Measurements from ENCODE around the gene MACROD2. TPM values are rescaled to one million over a fixed set of nuclear protein-coding genes. Genes with fewer than 3 reads are reported as not detected.

Gene MACROD2
- polyA plus RNA-seq, 1 donor (not counting 4 experiments of a cell fraction or from before 2014, with no cell fraction given) = 0.71 TPM

DNA sequence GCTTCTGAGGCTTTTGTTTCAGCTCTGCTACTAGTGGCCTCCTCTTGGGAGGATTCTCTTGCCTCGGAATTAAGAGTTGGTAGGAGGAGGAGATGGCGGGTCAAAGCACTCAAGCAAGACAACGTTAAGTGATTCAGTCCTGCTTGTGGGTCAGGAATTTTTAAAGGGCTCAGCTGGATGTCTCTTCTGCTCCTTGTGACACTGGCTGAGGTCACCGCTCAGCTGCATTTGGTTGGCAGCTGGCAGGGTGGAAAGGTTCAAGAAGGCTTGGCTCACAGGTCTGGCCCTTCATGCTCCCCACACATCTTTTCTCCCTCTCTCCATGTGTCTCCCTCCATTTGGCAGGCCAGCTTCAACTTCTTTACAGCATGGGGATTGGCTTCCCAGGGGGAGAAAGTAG, 1936.6 kb downstream of the MACROD2 start:
- Histone ChIP-seq H3K27me3 (ENCODE audit: control insufficient read depth, extremely low read depth, insufficient read depth, low read length) (no peaks in the 10 kb centered on the region), H4K20me1 (ENCODE audit: control insufficient read depth, extremely low read depth, insufficient read depth, low read length) (no peaks in the 10 kb centered on the region), H3K4me2 (ENCODE audit: control insufficient read depth, extremely low read depth, insufficient read depth, low read depth, low read length) (no peak overlapping the region), H3K36me3 (ENCODE audit: control insufficient read depth in 2 of 2, extremely low read depth in 1 of 2, insufficient read depth in 2 of 2, low read length in 2 of 2) (no peaks in the 10 kb centered on the region), H3K27ac (ENCODE audit: control insufficient read depth, insufficient read depth, low read length) (no peak overlapping the region), H3K79me2 (ENCODE audit: control insufficient read depth, insufficient read depth, low read length) (no peaks in the 10 kb centered on the region), H3K4me3 (ENCODE audit: control insufficient read depth in 2 of 3, extremely low read depth in 1 of 3, insufficient read depth in 2 of 3, low read depth in 1 of 3, low read length in 3 of 3) (no peak overlapping the region), H2AFZ (ENCODE audit: control insufficient read depth, low read length) (no peak overlapping the region), H3K9ac (ENCODE audit: control insufficient read depth, extremely low read depth, insufficient read depth, low read length) (no peak overlapping the region), H3K9me3 (ENCODE audit: control insufficient read depth, low read depth, low read length) (no peaks in the 10 kb centered on the region), H3K9me1 (ENCODE audit: control insufficient read depth, extremely low read depth, insufficient read depth, low read length) (no peaks in the 10 kb centered on the region), H3K4me1 (ENCODE audit: control insufficient read depth, extremely low read depth, insufficient read depth, low read length) (no peaks in the 10 kb centered on the region)
- TF ChIP-seq, protein P1, sequence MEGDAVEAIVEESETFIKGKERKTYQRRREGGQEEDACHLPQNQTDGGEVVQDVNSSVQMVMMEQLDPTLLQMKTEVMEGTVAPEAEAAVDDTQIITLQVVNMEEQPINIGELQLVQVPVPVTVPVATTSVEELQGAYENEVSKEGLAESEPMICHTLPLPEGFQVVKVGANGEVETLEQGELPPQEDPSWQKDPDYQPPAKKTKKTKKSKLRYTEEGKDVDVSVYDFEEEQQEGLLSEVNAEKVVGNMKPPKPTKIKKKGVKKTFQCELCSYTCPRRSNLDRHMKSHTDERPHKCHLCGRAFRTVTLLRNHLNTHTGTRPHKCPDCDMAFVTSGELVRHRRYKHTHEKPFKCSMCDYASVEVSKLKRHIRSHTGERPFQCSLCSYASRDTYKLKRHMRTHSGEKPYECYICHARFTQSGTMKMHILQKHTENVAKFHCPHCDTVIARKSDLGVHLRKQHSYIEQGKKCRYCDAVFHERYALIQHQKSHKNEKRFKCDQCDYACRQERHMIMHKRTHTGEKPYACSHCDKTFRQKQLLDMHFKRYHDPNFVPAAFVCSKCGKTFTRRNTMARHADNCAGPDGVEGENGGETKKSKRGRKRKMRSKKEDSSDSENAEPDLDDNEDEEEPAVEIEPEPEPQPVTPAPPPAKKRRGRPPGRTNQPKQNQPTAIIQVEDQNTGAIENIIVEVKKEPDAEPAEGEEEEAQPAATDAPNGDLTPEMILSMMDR (optimal IDR thresholded peaks at IDR 0.05 in 1 of 3, IDR thresholded peaks at IDR 0.05 in 1 of 3, conservative IDR thresholded peaks at IDR 0.05 in 1 of 3; ENCODE audit: extremely low read depth in 1 of 3, insufficient read depth in 2 of 3, low read length in 3 of 3) = no peak
- no peak for TF ChIP-seq EZH2 (IDR thresholded peaks at IDR 0.05; ENCODE audit: low read length)
- FAIRE-seq = no peak
- dilution Hi-C loops (cut with MboI; ENCODE audit: extremely low pct_ligation_motif_present, low sequenced_read_pairs) = no loop called here
- no peak for DNase-seq (ENCODE audit: low read depth, low spot score)

DNA sequence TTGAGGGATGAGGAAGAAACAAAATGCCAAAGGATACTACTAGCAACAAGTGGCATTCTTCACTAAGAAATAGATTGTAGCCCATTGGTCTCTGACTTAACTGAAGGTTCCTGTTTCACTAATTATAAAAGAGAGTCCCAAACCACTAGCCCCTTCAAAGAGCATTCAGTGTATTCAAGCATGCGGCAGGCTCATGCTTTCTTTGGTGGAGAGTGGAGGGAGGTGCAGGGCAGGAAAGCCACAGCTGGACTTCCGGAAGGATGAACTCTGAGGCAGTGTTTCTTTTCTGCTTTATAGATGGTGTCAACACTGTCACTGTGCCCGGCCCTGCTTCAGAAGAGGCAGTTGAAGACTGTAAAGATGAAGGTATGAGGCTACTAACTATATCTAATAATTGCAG, 1941.9 kb downstream of the MACROD2 start:
- H3K9ac ChIP-seq (ENCODE audit: control insufficient read depth, extremely low read depth, insufficient read depth, low read length) = no peak overlapping the region
- no peak overlapping the region for H3K4me3 ChIP-seq (ENCODE audit: control insufficient read depth in 2 of 3, extremely low read depth in 1 of 3, insufficient read depth in 2 of 3, low read depth in 1 of 3, low read length in 3 of 3)
- no peaks in the 10 kb centered on the region for H3K27me3 ChIP-seq (ENCODE audit: control insufficient read depth, extremely low read depth, insufficient read depth, low read length)
- no peaks in the 10 kb centered on the region for H3K79me2 ChIP-seq (ENCODE audit: control insufficient read depth, insufficient read depth, low read length)
- TF ChIP-seq, protein P1 (optimal IDR thresholded peaks at IDR 0.05 in 1 of 3, IDR thresholded peaks at IDR 0.05 in 1 of 3, conservative IDR thresholded peaks at IDR 0.05 in 1 of 3; ENCODE audit: extremely low read depth in 1 of 3, insufficient read depth in 2 of 3, low read length in 3 of 3) = no peak
- no peak for TF ChIP-seq EZH2 (IDR thresholded peaks at IDR 0.05; ENCODE audit: low read length)
- no peak for FAIRE-seq
- no peak for DNase-seq (ENCODE audit: low read depth, low spot score)
- dilution Hi-C loops (cut with MboI; ENCODE audit: extremely low pct_ligation_motif_present, low sequenced_read_pairs) = no loop called here
- no peaks in the 10 kb centered on the region for H3K4me1 ChIP-seq (ENCODE audit: control insufficient read depth, extremely low read depth, insufficient read depth, low read length)
- no peaks in the 10 kb centered on the region for H4K20me1 ChIP-seq (ENCODE audit: control insufficient read depth, extremely low read depth, insufficient read depth, low read length)
- no peaks in the 10 kb centered on the region for H3K9me1 ChIP-seq (ENCODE audit: control insufficient read depth, extremely low read depth, insufficient read depth, low read length)
- no peak overlapping the region for H3K4me2 ChIP-seq (ENCODE audit: control insufficient read depth, extremely low read depth, insufficient read depth, low read depth, low read length)
- no peaks in the 10 kb centered on the region for H3K36me3 ChIP-seq (ENCODE audit: control insufficient read depth in 2 of 2, extremely low read depth in 1 of 2, insufficient read depth in 2 of 2, low read length in 2 of 2)
- no peaks in the 10 kb centered on the region for H3K9me3 ChIP-seq (ENCODE audit: control insufficient read depth, low read depth, low read length)
- no peak overlapping the region for H3K27ac ChIP-seq (ENCODE audit: control insufficient read depth, insufficient read depth, low read length)
- no peak overlapping the region for H2AFZ ChIP-seq (ENCODE audit: control insufficient read depth, low read length)
